Spinal cord (tissue), 10 donors: ENCODE data around the gene COL27A1. TPM values are rescaled to one million over a fixed set of nuclear protein-coding genes. Genes with fewer than 3 reads are reported as not detected.
A peak's percentile ranks its signal among the peaks of the same experiment; 100 is the strongest.

Experiments
- DNase-seq, 6 donors: peaks; one replicate each; pipeline versions ENCODE4 v3.0.0 to v3.0.0-alpha.2; 2013 to 2015; ENCODE audit warnings: low spot score in 6 of 6, low read depth in 4 of 6
- H3K27ac ChIP-seq: one replicate; pipeline ENCODE4 v1.5.1; 2013; ENCODE audit warnings: low read depth, low read length, control low read depth
- H3K27me3 ChIP-seq: one replicate; pipeline ENCODE4 v1.6.1; 2013; ENCODE audit warnings: low read length; ENCODE audit not compliant: control insufficient read depth, insufficient read depth
- H3K36me3 ChIP-seq: one replicate; pipeline ENCODE4 v1.6.1; 2013; ENCODE audit warnings: low read length; ENCODE audit not compliant: control insufficient read depth, insufficient read depth
- H3K4me1 ChIP-seq: one replicate; pipeline ENCODE4 v1.6.1; 2013; ENCODE audit warnings: low read length; ENCODE audit not compliant: control insufficient read depth, insufficient read depth
- H3K4me3 ChIP-seq: one replicate; pipeline ENCODE4 v1.5.1; 2013; ENCODE audit warnings: low read depth, low read length, control low read depth
- H3K9me3 ChIP-seq: one replicate; pipeline ENCODE4 v1.6.1; 2013; ENCODE audit warnings: low read length; ENCODE audit not compliant: control insufficient read depth, insufficient read depth
- WGBS: methylation state at CpG from one replicate; pipeline ENCODE4 v1.1.5; 2013; ENCODE audit warnings: missing lambda C conversion rate; ENCODE audit not compliant: insufficient coverage; 5-methylcytosine and 5-hydroxymethylcytosine counted together
- polyA plus RNA-seq, 2 donors: library from polyadenylated mRNA; unstranded; fragments of 120-200 nt; gene quantifications; one replicate each; pipeline ENCODE4 v1.2.1, GENCODE V29; 2013; ENCODE audit not compliant: insufficient read length in 2 of 2
- total RNA-seq, 2 donors: library from RNA; depleted of rRNA in 1 of 2; stranded (reverse); fragments of 120-200 nt in 1 of 2; fragments of >200 nt in 1 of 2; gene quantifications; one replicate each; pipeline versions ENCODE4 v1.2.3 to v1.2.4, GENCODE V29; 2013 to 2014
- donor health status: healthy.

The COL27A1 gene
- total and polyA plus RNA-seq, 4 donors = 8.4 to 21.9 (median 15.4) TPM

- Histone ChIP-seq H3K4me1 (no peaks in the 10 kb centered on the region), H3K4me3 (no peak overlapping the region), H3K27me3 (no peaks in the 10 kb centered on the region), H3K27ac (no peak overlapping the region), H3K9me3 (no peaks in the 10 kb centered on the region), H3K36me3 (peaks cover 54% of the 10 kb centered on the region)
- 81% methylated on average over 8 of the region's 10 CpGs for WGBS
- DNase-seq = no peak
Observed at GRCh38 chr9:114336157-114336556, 180.8 kb downstream of the COL27A1 start.

DNA sequence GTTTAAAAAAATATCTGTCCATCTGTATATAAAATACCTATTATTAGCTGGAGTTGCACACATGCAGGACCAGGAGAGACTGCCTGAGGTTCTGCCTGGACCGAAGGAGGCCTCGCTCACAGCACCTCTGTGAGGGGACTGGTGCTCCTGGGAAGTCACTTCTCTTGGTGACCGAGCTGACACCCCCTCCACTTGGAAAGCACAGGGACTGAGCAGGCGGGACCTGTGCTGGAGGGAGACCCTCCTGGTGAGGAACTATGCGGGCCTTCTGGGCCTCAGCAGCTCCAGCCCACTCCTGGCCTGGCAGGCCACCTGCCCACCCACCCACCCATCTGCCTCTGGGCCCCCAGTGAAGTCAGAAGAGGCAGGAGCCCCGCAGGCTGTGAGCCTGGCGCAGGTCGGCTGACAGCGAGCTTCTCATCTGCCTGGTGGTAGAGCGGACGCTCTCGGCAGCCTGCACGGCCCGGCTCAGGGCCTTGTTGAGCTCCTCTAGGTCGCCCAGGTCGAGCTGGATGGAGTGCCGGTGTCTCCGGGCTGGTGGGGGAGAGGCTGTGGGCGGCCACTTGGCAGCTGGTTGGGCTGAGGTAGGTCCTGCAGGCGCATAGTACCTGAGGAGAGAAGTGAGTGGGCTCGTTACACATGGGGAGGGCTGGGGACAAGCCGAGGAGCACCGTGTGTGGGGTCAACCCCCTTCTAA, 181.5 kb downstream of the COL27A1 start:
- Histone ChIP-seq H3K27ac (no peak overlapping the region), H3K27me3 (no peaks in the 10 kb centered on the region), H3K4me1 (no peaks in the 10 kb centered on the region), H3K4me3 (no peak overlapping the region), H3K36me3 (peaks cover 61% of the 10 kb centered on the region), H3K9me3 (no peaks in the 10 kb centered on the region)
- WGBS = 95% methylated on average over 19 of the region's 23 CpGs
- DNase-seq = no peak

- no peak overlapping the region for H3K27ac ChIP-seq
- H3K4me3 ChIP-seq = no peak overlapping the region
- no peaks in the 10 kb centered on the region for H3K27me3 ChIP-seq
- 100% methylated on average over 1 of the region's 2 CpGs for WGBS
- DNase-seq = no peak
- no peaks in the 10 kb centered on the region for H3K9me3 ChIP-seq
- no peaks in the 10 kb centered on the region for H3K4me1 ChIP-seq
- peaks cover 69% of the 10 kb centered on the region for H3K36me3 ChIP-seq
Observed at GRCh38 chr9:114338187-114338586, 182.8 kb downstream of the COL27A1 start.

GRCh38 chr9:114339130-114339908, 184.0 kb downstream of the COL27A1 start:
- peak in 1 of 6 donors; percentile 16 for DNase-seq
- Histone ChIP-seq H3K27ac (no peak overlapping the region), H3K4me3 (no peak overlapping the region), H3K36me3 (peaks cover 78% of the 10 kb centered on the region), H3K4me1 (no peaks in the 10 kb centered on the region), H3K9me3 (no peaks in the 10 kb centered on the region), H3K27me3 (no peaks in the 10 kb centered on the region)
- 80% methylated on average over 15 of the region's 16 CpGs for WGBS

DNA sequence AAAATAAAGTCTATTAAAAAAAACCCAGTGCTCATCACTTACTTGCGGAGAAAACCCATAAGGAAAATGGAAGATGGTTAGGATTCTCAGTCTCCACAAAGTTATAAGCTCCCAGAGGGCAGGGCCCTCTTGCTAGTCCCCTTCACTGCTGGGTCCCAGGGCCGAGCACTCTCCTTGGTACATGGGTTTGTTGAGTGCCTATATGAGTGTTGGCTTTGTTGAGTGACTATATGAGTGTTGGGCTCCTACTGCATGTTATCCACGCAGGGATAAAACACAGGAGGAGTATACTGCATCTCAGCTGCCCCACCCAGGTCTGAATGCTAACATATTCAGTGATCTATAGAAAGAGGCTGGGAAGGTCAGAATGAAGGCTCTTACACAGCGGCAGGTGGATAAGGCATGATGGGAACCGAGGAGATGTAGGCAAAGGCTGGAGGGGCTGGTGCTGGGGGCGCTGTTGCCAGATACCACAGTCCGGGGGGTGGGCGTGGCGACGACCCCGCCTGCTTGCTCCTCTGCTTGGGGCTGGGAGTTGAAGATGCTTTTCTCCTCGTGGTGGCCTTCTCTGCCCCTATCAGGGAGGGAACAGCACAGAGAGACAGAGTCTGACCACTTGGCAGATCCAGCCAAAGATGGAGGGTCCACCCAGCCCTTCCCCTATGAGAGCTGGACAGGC, 186.0 kb downstream of the COL27A1 start:
- no peak for DNase-seq
- H3K27ac ChIP-seq = no peak overlapping the region
- no peaks in the 10 kb centered on the region for H3K4me1 ChIP-seq
- H3K9me3 ChIP-seq = no peaks in the 10 kb centered on the region
- peaks cover 85% of the 10 kb centered on the region for H3K36me3 ChIP-seq
- no peak overlapping the region for H3K4me3 ChIP-seq
- WGBS = 94% methylated on average over 10 of the region's 12 CpGs
- no peaks in the 10 kb centered on the region for H3K27me3 ChIP-seq

DNA sequence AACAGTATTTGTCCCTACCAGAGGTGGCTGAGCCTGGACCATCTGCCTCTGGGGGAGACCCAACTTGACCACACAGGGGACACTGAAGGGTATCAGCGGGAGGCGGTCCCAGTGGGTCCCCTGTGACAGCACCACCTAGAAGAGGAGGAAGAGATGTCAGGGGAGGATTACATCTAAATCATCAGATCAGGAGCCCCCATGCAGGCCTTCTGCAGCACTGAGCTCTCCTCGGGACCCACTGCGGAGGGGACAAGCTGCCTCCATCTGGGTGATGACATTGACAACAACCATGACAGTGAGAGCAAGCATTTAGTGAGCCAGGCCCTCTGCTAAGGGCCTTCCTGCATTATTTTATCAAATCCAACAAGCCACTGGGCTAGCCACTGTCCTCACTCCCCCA, 186.7 kb downstream of the COL27A1 start:
- H3K36me3 ChIP-seq = peaks cover 81% of the 10 kb centered on the region
- no peak overlapping the region for H3K27ac ChIP-seq
- H3K27me3 ChIP-seq = no peaks in the 10 kb centered on the region
- H3K9me3 ChIP-seq = no peaks in the 10 kb centered on the region
- no peaks in the 10 kb centered on the region for H3K4me1 ChIP-seq
- DNase-seq = no peak
- 79% methylated on average over 3 of the region's 4 CpGs for WGBS
- no peak overlapping the region for H3K4me3 ChIP-seq

- Histone ChIP-seq H3K27ac (no peak overlapping the region), H3K4me1 (peaks cover 4% of the 10 kb centered on the region), H3K9me3 (no peaks in the 10 kb centered on the region), H3K27me3 (no peaks in the 10 kb centered on the region), H3K36me3 (peaks cover 80% of the 10 kb centered on the region), H3K4me3 (no peak overlapping the region)
- WGBS = 96% methylated on average over 2 of the region's 5 CpGs
- DNase-seq = no peak
Observed at GRCh38 chr9:114342755-114343440, 187.6 kb downstream of the COL27A1 start.

- Histone ChIP-seq H3K36me3 (peaks cover 81% of the 10 kb centered on the region), H3K27ac (no peak overlapping the region), H3K4me1 (peaks cover 12% of the 10 kb centered on the region), H3K9me3 (no peaks in the 10 kb centered on the region), H3K27me3 (no peaks in the 10 kb centered on the region), H3K4me3 (no peak overlapping the region)
- 96% methylated on average over 4 of the region's 9 CpGs for WGBS
- no peak for DNase-seq
Observed at GRCh38 chr9:114343471-114344187, 188.3 kb downstream of the COL27A1 start.

DNA sequence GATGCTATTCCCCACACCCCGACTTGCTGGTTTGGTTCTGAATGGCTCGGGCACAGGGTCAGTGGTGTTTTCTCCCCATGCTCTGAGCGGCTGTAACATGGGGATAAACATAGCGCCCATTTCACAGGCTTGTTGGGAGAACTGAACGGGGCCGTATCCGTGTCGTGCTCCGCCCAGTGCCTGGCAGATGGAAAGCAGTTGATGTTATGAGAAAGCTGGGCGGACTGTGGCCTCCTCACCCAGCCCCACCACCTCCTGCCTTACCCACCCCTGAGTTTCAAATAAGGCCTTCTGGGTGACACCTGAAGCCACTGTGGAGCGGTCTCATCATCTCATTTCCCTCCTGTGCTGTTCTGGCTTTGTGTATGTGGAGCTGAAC, 188.8 kb downstream of the COL27A1 start:
- H3K27ac ChIP-seq = no peak overlapping the region
- no peaks in the 10 kb centered on the region for H3K27me3 ChIP-seq
- WGBS = 92% methylated on average over 5 of the region's 11 CpGs
- H3K36me3 ChIP-seq = peaks cover 80% of the 10 kb centered on the region
- H3K9me3 ChIP-seq = no peaks in the 10 kb centered on the region
- peaks cover 16% of the 10 kb centered on the region for H3K4me1 ChIP-seq
- DNase-seq = no peak
- no peak overlapping the region for H3K4me3 ChIP-seq
